Measurements from ENCODE around the gene ASIC3.

The ASIC3 gene

GRCh38 chr7:151056666-151057505 lies 8.6 kb downstream of the ASIC3 start:
- in situ Hi-C loops (cut with HindIII; ENCODE audit: low sequenced_read_pairs): no loop called here

- in situ Hi-C loops (cut with HindIII; ENCODE audit: low sequenced_read_pairs): no loop called here
Measured at GRCh38 chr7:151057506-151057988, 9.2 kb downstream of the ASIC3 start, which contains the start of gene CDK5. Gene CDK5, minus strand, starts transcription at chr7:151057897. Its CDS starts 49 bp downstream, at chr7:151057848.

GRCh38 chr7:151057989-151058780 lies 9.9 kb downstream of the ASIC3 start:
- in situ Hi-C loops (cut with HindIII; ENCODE audit: low sequenced_read_pairs): no loop called here

- in situ Hi-C loops (cut with HindIII; ENCODE audit: low sequenced_read_pairs): no loop called here
Measured at GRCh38 chr7:151058781-151059366, 10.5 kb downstream of the ASIC3 start.

GRCh38 chr7:151059367-151060112 lies 11.2 kb downstream of the ASIC3 start, which contains the start of gene SLC4A2:
Gene SLC4A2, plus strand, starts transcription at chr7:151059589. Its CDS starts 2,399 bp downstream, at chr7:151061988.
- in situ Hi-C loops (cut with HindIII; ENCODE audit: low sequenced_read_pairs): no loop called here

- in situ Hi-C loops (cut with HindIII; ENCODE audit: low sequenced_read_pairs): no loop called here
Measured at GRCh38 chr7:151060113-151060415, 11.7 kb downstream of the ASIC3 start.

GRCh38 chr7:151060416-151061212 lies 12.3 kb downstream of the ASIC3 start:
- in situ Hi-C loops (cut with HindIII; ENCODE audit: low sequenced_read_pairs): no loop called here

GRCh38 chr7:151061213-151062110 lies 13.1 kb downstream of the ASIC3 start:
- in situ Hi-C loops (cut with HindIII; ENCODE audit: low sequenced_read_pairs): no loop called here

GRCh38 chr7:151062111-151062398 lies 13.7 kb downstream of the ASIC3 start:
- in situ Hi-C loops (cut with HindIII; ENCODE audit: low sequenced_read_pairs): no loop called here

- in situ Hi-C loops (cut with HindIII; ENCODE audit: low sequenced_read_pairs): no loop called here
Measured at GRCh38 chr7:151062399-151063211, 14.3 kb downstream of the ASIC3 start.

GRCh38 chr7:151063212-151063561 lies 14.9 kb downstream of the ASIC3 start:
- in situ Hi-C loops (cut with HindIII; ENCODE audit: low sequenced_read_pairs): no loop called here

- in situ Hi-C loops (cut with HindIII; ENCODE audit: low sequenced_read_pairs): no loop called here
Measured at GRCh38 chr7:151064454-151064853, 16.1 kb downstream of the ASIC3 start.

GRCh38 chr7:151064993-151065392 lies 16.7 kb downstream of the ASIC3 start:
- in situ Hi-C loops (cut with HindIII; ENCODE audit: low sequenced_read_pairs): no loop called here

GRCh38 chr7:151065516-151065915 lies 17.2 kb downstream of the ASIC3 start:
- in situ Hi-C loops (cut with HindIII; ENCODE audit: low sequenced_read_pairs): no loop called here

- in situ Hi-C loops (cut with HindIII; ENCODE audit: low sequenced_read_pairs): no loop called here
Measured at GRCh38 chr7:151066273-151066974, 18.1 kb downstream of the ASIC3 start.

- in situ Hi-C loops (cut with HindIII; ENCODE audit: low sequenced_read_pairs): no loop called here
Measured at GRCh38 chr7:151068069-151068773, 19.9 kb downstream of the ASIC3 start.
